Fibroblast of pulmonary artery (primary cell): Measurements from ENCODE around the gene ARHGEF33.

Experiments
- DNase-seq: peaks from one replicate; pipeline ENCODE4 v3.0.0-alpha.2; 2010; ENCODE audit warnings: low read depth
- H3K4me3 ChIP-seq: replicated peaks from 2 replicates; pipeline ENCODE4 v1.5.1; 2011; ENCODE audit warnings: low read depth, mild to moderate bottlenecking, control low read depth, low read length, moderate library complexity
- TF ChIP-seq, protein P1 (sequence below): IDR thresholded peaks from 2 replicates; pipeline ENCODE4 v1.5.1; 2011; ENCODE audit warnings: mild to moderate bottlenecking, control low read depth, low read length, inconsistent platforms; ENCODE audit errors: missing control alignments

Gene ARHGEF33

DNA sequence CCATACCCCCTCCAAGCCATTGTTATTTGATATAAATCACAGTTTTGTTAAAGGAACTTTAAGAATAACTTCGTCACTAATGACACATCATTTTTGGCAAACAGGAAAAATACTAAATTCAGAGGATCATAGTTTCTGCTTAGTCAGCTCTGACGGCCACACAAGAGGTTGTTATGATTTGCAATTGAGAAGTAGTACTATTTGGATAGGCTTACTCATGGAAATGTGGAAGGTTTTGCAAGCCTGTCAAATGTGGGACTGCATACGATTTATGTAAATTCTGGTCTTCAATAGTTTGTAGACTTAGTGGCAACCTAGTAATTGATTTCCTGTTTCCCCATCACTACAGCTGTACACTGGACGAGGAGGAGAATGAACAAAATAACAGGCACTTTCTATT is 108.1 kb downstream of the ARHGEF33 start:
- no peak overlapping the region for H3K4me3 ChIP-seq
- TF ChIP-seq, protein P1, sequence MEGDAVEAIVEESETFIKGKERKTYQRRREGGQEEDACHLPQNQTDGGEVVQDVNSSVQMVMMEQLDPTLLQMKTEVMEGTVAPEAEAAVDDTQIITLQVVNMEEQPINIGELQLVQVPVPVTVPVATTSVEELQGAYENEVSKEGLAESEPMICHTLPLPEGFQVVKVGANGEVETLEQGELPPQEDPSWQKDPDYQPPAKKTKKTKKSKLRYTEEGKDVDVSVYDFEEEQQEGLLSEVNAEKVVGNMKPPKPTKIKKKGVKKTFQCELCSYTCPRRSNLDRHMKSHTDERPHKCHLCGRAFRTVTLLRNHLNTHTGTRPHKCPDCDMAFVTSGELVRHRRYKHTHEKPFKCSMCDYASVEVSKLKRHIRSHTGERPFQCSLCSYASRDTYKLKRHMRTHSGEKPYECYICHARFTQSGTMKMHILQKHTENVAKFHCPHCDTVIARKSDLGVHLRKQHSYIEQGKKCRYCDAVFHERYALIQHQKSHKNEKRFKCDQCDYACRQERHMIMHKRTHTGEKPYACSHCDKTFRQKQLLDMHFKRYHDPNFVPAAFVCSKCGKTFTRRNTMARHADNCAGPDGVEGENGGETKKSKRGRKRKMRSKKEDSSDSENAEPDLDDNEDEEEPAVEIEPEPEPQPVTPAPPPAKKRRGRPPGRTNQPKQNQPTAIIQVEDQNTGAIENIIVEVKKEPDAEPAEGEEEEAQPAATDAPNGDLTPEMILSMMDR: no peak
- peak; percentile 96 for DNase-seq

DNA sequence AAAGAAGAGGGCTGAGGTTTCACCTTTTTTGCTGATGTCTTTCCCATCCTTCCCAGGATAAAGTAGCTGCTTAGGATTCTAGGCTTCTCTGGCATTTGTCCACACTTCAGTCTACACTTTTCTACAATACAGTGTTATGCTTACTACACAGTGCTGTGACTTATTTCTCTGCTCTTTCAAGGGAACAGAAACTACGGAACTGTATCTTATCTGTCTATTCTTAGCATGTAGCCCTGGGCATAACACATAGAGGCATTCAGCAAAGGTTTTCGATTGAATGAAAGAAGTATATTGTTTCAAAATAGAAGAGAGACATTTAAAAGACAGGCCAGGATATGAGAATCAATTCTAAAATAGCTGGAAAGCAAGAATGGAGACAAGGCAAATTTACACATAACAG is 110.9 kb downstream of the ARHGEF33 start:
- no peak overlapping the region for H3K4me3 ChIP-seq
- no peak for DNase-seq
- TF ChIP-seq, protein P1: no peak

DNA sequence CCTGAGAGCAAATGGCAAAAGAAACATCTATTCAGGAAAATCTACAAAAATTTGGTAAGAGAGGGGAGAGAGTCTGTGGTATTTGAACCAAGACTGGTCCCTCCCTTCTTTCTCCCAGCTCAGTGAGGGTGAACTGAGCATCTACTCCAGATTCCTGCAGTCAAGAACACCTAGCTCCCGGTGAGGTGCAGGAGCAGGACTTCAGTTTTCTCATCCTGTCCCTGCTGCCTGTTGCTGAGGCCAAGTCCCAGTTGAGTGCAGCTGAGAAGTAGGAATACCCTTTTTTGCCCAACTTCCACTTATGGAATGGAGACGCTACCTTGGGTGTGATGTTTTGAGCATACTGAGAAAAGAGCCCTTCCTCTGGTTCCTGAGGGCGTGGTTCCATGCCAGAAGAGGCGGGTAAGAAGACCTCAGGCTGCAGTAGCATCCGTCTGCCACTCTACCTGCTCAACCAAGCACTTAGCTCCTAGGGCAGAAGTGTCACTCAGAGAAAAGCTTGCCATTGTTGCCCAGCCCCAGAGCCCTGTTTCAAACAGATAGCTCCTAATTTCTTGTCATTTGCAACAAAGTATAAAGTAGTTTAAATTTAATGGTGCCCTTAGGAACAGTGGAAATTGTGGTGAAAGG is 118.3 kb downstream of the ARHGEF33 start:
- no peak for DNase-seq
- no peak overlapping the region for H3K4me3 ChIP-seq
- TF ChIP-seq, protein P1: no peak

DNA sequence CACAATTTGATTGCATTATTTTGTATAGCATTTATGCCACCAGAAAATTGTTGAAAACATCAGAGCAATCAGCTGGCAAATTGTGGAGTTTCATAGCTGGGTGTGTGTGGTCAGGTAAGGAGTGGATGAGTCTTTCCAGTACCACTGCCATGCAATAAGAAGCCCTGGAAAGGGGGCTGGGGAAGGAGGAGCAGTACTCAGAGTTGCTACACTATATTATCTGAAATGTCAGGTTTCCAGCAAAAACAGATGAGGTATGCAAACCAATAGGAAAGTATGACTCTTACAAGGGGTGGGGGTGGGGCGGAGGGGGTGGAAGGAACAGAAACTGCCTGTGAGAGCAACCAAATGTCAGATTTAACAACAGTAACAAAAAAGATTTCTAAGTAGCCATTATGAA is 119.0 kb downstream of the ARHGEF33 start:
- peak; percentile 59 for DNase-seq
- TF ChIP-seq, protein P1: no peak
- H3K4me3 ChIP-seq: no peak overlapping the region

DNA sequence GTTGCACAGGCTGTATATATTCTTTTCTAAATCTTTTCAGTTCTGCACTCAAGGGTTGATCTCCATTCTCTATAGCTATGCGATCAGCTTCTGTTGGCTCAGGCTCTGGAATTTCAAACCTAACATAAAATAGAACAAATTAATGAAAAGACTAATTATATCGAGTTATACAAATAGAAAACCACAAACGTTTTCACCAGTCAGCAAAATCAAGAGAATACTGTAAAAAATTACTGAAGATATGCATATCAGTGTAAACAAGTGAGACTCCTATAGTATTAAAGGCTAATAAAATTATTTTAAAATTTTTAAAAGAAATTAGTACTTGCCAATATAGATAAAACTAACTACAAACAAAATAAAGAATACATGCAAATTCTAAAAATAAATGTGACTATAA is 124.2 kb downstream of the ARHGEF33 start:
- DNase-seq: no peak
- TF ChIP-seq, protein P1: no peak

DNA sequence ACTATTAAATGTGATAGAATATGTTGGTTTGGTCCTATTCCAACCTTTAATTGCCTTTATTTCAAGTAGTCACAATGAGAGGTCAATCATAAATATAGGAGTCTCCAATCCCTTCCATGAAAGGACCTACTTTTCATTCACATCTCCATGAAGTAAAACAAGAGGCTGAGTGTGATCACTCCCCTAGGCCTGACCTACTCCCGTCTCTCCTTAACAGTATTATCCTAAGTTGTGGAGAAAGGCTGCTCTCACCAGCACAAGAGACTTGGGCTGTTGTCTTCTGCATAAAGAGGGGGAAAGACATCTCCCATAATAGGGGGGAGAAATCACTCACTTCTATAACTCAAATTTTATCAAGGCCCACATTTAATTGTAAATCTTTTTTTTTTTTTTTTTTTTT is 125.7 kb downstream of the ARHGEF33 start:
- H3K4me3 ChIP-seq: no peak overlapping the region
- TF ChIP-seq, protein P1: no peak

More for the DNA sequence above, 124.2 kb downstream of the ARHGEF33 start:
- H3K4me3 ChIP-seq: no peak overlapping the region

DNA sequence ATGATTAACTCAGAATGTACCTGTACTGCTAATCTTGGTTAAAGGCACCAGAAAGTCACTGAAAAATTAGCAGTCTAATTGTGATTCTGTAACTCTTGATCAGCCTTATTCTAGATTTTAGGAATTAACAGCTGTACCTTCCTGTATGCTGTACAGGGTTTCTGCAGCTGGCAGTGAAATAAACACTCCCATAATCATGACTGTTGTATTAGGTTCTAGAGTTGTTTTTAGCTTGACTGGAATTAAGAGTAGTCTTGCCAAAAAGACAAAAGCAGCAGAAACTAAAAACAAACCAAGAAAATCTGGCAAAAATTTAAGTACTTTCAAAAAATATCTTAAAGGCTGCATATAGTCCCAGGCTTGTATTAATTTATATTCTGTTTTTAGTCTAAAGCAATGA is 127.7 kb downstream of the ARHGEF33 start:
- TF ChIP-seq, protein P1: no peak
- no peak overlapping the region for H3K4me3 ChIP-seq

More for the DNA sequence above, 125.7 kb downstream of the ARHGEF33 start:
- DNase-seq: no peak

More for the DNA sequence above, 127.7 kb downstream of the ARHGEF33 start:
- DNase-seq: no peak
